GM21390 (cell line): ENCODE measurements around the gene TEPSIN.

Experiments
- ATAC-seq: cut with Tn5 transposase; IDR thresholded peaks from one replicate; pipeline ENCODE4 v1.9.1; 2021; ENCODE audit not compliant: unreplicated experiment

Gene TEPSIN

GRCh38 chr17:81222906-81223761 is 15.7 kb downstream of the TEPSIN start, which contains the start of gene CEP131:
Gene CEP131 (minus strand): TSS chr17:81222965. CDS start chr17:81220056, 2,909 bp downstream.
- ATAC-seq = peak; percentile 89

- ATAC-seq = no peak
These were observed 16.3 kb downstream of the TEPSIN start for GRCh38 chr17:81222620-81222905.

- no peak for ATAC-seq
These were observed 16.8 kb downstream of the TEPSIN start for GRCh38 chr17:81221842-81222619.

- no peak for ATAC-seq
These were observed 17.4 kb downstream of the TEPSIN start for GRCh38 chr17:81221371-81221841.

- no peak for ATAC-seq
These were observed 19.2 kb downstream of the TEPSIN start for GRCh38 chr17:81219476-81220180.

GRCh38 chr17:81218991-81219390 is 19.9 kb downstream of the TEPSIN start:
- ATAC-seq = no peak

GRCh38 chr17:81218459-81218858 is 20.4 kb downstream of the TEPSIN start:
- no peak for ATAC-seq

GRCh38 chr17:81217491-81217890 is 21.4 kb downstream of the TEPSIN start:
- ATAC-seq = no peak

- ATAC-seq = no peak
These were observed 24.9 kb downstream of the TEPSIN start for GRCh38 chr17:81213978-81214377.

GRCh38 chr17:81212365-81212764 is 26.5 kb downstream of the TEPSIN start:
- ATAC-seq = no peak

- no peak for ATAC-seq
These were observed 28.0 kb downstream of the TEPSIN start for GRCh38 chr17:81210868-81211267.

- ATAC-seq = no peak
These were observed 28.4 kb downstream of the TEPSIN start for GRCh38 chr17:81210466-81210865.

GRCh38 chr17:81209141-81209540 is 29.7 kb downstream of the TEPSIN start:
- no peak for ATAC-seq

- ATAC-seq = no peak
These were observed 30.2 kb downstream of the TEPSIN start for GRCh38 chr17:81208651-81209050.

GRCh38 chr17:81207610-81208581 is 31.0 kb downstream of the TEPSIN start:
- ATAC-seq = no peak

GRCh38 chr17:81206657-81207056 is 32.2 kb downstream of the TEPSIN start:
- no peak for ATAC-seq

- ATAC-seq = no peak
These were observed 32.7 kb downstream of the TEPSIN start for GRCh38 chr17:81206166-81206565.

- no peak for ATAC-seq
These were observed 34.3 kb downstream of the TEPSIN start for GRCh38 chr17:81204578-81204977.

GRCh38 chr17:81203136-81203535 is 35.7 kb downstream of the TEPSIN start:
- ATAC-seq = no peak

- ATAC-seq = no peak
These were observed 36.5 kb downstream of the TEPSIN start for GRCh38 chr17:81202318-81202717.
